ENCODE measurements around the gene TENM4.

DNA sequence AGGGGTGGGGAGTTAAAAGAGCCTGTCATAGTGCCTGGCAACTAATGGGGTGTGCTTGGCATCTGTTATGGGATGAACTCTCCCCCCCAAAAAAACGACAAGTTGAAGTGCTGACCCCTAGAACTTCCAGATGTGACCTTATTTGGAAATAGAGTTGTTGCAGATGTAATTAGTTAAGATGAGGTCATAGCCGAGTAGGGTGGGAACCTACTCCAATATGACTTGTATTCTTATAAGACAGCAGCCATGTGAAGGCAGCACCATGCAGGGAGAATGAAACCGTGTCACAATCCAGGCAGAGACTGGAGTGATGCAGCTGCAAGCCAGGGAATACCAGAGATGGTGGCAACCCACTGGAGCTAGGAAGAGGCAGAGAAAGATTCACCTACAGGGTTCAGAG, 394.5 kb downstream of the TENM4 start:
- TF ChIP-seq, protein P1, sequence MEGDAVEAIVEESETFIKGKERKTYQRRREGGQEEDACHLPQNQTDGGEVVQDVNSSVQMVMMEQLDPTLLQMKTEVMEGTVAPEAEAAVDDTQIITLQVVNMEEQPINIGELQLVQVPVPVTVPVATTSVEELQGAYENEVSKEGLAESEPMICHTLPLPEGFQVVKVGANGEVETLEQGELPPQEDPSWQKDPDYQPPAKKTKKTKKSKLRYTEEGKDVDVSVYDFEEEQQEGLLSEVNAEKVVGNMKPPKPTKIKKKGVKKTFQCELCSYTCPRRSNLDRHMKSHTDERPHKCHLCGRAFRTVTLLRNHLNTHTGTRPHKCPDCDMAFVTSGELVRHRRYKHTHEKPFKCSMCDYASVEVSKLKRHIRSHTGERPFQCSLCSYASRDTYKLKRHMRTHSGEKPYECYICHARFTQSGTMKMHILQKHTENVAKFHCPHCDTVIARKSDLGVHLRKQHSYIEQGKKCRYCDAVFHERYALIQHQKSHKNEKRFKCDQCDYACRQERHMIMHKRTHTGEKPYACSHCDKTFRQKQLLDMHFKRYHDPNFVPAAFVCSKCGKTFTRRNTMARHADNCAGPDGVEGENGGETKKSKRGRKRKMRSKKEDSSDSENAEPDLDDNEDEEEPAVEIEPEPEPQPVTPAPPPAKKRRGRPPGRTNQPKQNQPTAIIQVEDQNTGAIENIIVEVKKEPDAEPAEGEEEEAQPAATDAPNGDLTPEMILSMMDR (conservative IDR thresholded peaks at IDR 0.05; ENCODE audit: low read length): no peak
- TF ChIP-seq EZH2phosphoT487 (IDR thresholded peaks at IDR 0.05; ENCODE audit: borderline replicate concordance, low read depth, low read length): no peak
